Measurements from ENCODE around the gene NSFL1C. TPM values are rescaled to one million over a fixed set of nuclear protein-coding genes. Genes with fewer than 3 reads are reported as not detected.

Gene NSFL1C
- polyA plus RNA-seq (2013), result 68.1 TPM

GRCh38 chr20:1466211-1467081 is at the start of gene NSFL1C:
Gene NSFL1C (minus strand): TSS chr20:1466849. CDS start chr20:1466824, 25 bp downstream.
- Histone ChIP-seq H3K4me1 (ENCODE audit: control extremely low read depth in 1 of 4, control insufficient read depth in 4 of 4, insufficient read depth in 4 of 4, low read length in 3 of 4) (peaks cover 13 to 54% (median 39%) of the 10 kb centered on the region in 4 experiments), H3K4me3 (ENCODE audit: control insufficient read depth in 1 of 7, extremely low read depth in 1 of 7, insufficient read depth in 4 of 7, low read depth in 2 of 7, low read length in 6 of 7) (peak within 1 kb of the TSS; percentile 84 to 91 (median 89)), H3K36me3 (ENCODE audit: control insufficient read depth in 4 of 4, insufficient read depth in 4 of 4, low read length in 3 of 4) (peaks cover 8 to 34% (median 24%) of the 10 kb centered on the region in 4 experiments), H3K27ac (ENCODE audit: insufficient read depth in 1 of 2, low read depth in 1 of 2, low read length in 2 of 2, poor library complexity in 1 of 2, severe bottlenecking in 2 of 2) (peak within 1 kb of the TSS; percentile 99 to 100), H3K27me3 (replicated peaks in 2 of 5; ENCODE audit: control insufficient read depth in 4 of 5, insufficient read depth in 5 of 5, low read length in 4 of 5) (no peaks in the 10 kb centered on the region), H3K9me3 (ENCODE audit: control extremely low read depth in 1 of 5, control insufficient read depth in 4 of 5, insufficient read depth in 2 of 5, low read depth in 1 of 5, low read length in 4 of 5) (peaks cover 0 to 10% (median 4%) of the 10 kb centered on the region in 5 experiments)
- peak; percentile 96 to 98 (median 97) for DNase-seq
- WGBS (ENCODE audit: insufficient coverage), result 0% methylated on average over 89 of the region's 104 CpGs
- ChIA-PET POLR2A (interaction anchor here (0.6 to 1.6 kb wide), 7 partner anchors 25 to 269 kb away, joined by 3 to 11 read pairs (median 3); partner anchors contain the start of gene SIRPB2), CTCF (interaction anchor here (0.7 to 4.0 kb wide), 16 partner anchors 11 to 71 kb away, joined by 3 to 34 read pairs (median 6); partner anchors contain the start of gene SIRPB2)

DNA sequence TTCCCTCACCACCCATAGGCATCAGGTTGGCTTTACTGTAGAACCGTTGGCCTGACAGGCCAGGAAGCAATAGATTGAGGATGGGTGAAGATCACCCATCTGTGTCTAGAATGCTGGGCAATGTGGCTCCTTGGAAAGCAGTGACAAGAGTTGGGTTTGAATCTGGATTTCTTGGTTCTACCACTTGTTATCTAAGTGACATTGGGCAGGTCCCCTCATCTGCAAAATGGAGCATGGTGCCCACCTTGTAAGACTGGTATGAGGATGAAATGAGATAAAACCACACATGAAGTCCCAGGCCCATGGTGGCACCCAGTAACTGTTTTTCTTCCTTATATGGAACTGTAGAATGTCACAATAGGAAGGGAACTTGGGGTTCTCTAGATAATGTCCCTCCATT is 47.2 kb upstream of the NSFL1C start:
- Histone ChIP-seq H3K36me3 (ENCODE audit: control insufficient read depth in 4 of 4, insufficient read depth in 4 of 4, low read length in 3 of 4) (no peaks in the 10 kb centered on the region), H3K9me3 (ENCODE audit: control extremely low read depth in 1 of 5, control insufficient read depth in 4 of 5, insufficient read depth in 2 of 5, low read depth in 1 of 5, low read length in 4 of 5) (peaks cover 0 to 9% (median 2%) of the 10 kb centered on the region in 5 experiments), H3K27ac (ENCODE audit: insufficient read depth in 1 of 2, low read depth in 1 of 2, low read length in 2 of 2, poor library complexity in 1 of 2, severe bottlenecking in 2 of 2) (no peak overlapping the region), H3K27me3 (replicated peaks in 2 of 5; ENCODE audit: control insufficient read depth in 4 of 5, insufficient read depth in 5 of 5, low read length in 4 of 5) (no peaks in the 10 kb centered on the region), H3K4me1 (ENCODE audit: control extremely low read depth in 1 of 4, control insufficient read depth in 4 of 4, insufficient read depth in 4 of 4, low read length in 3 of 4) (peaks cover 0 to 8% (median 1%) of the 10 kb centered on the region in 4 experiments), H3K4me3 (ENCODE audit: control insufficient read depth in 1 of 7, extremely low read depth in 1 of 7, insufficient read depth in 4 of 7, low read depth in 2 of 7, low read length in 6 of 7) (no peak overlapping the region)
- no peak for DNase-seq
- no CpG with 5 or more reads among the region's 1 CpG for WGBS (ENCODE audit: insufficient coverage)
- CTCF ChIA-PET, result no interaction called here
- POLR2A ChIA-PET, result no interaction called here

GRCh38 chr20:1509237-1509636 is 42.6 kb upstream of the NSFL1C start:
- Histone ChIP-seq H3K27ac (ENCODE audit: insufficient read depth in 1 of 2, low read depth in 1 of 2, low read length in 2 of 2, poor library complexity in 1 of 2, severe bottlenecking in 2 of 2) (no peak overlapping the region), H3K27me3 (replicated peaks in 2 of 5; ENCODE audit: control insufficient read depth in 4 of 5, insufficient read depth in 5 of 5, low read length in 4 of 5) (no peaks in the 10 kb centered on the region), H3K4me3 (ENCODE audit: control insufficient read depth in 1 of 7, extremely low read depth in 1 of 7, insufficient read depth in 4 of 7, low read depth in 2 of 7, low read length in 6 of 7) (no peak overlapping the region), H3K4me1 (ENCODE audit: control extremely low read depth in 1 of 4, control insufficient read depth in 4 of 4, insufficient read depth in 4 of 4, low read length in 3 of 4) (peaks cover 0 to 5% (median 1%) of the 10 kb centered on the region in 4 experiments), H3K36me3 (ENCODE audit: control insufficient read depth in 4 of 4, insufficient read depth in 4 of 4, low read length in 3 of 4) (no peaks in the 10 kb centered on the region), H3K9me3 (ENCODE audit: control extremely low read depth in 1 of 5, control insufficient read depth in 4 of 5, insufficient read depth in 2 of 5, low read depth in 1 of 5, low read length in 4 of 5) (peaks cover 0 to 9% (median 2%) of the 10 kb centered on the region in 5 experiments)
- ChIA-PET POLR2A (interaction anchor here (1.0 kb wide), 1 partner anchor 13 kb away, joined by 4 read pairs; no protein-coding TSS in a partner anchor), CTCF (interaction anchor here (0.6 to 8.1 kb wide), 22 partner anchors 9 to 293 kb away, joined by 3 to 115 read pairs (median 6); partner anchors contain the start of gene SIRPB2)
- DNase-seq, result peak; percentile 56 to 80 (median 79)
- WGBS (ENCODE audit: insufficient coverage), result 4% methylated on average over 5 of the region's 9 CpGs

GRCh38 chr20:1508574-1508973 is 41.9 kb upstream of the NSFL1C start:
- DNase-seq, result no peak
- H3K27ac ChIP-seq (ENCODE audit: insufficient read depth in 1 of 2, low read depth in 1 of 2, low read length in 2 of 2, poor library complexity in 1 of 2, severe bottlenecking in 2 of 2), result no peak overlapping the region
- POLR2A ChIA-PET, result no interaction called here

DNA sequence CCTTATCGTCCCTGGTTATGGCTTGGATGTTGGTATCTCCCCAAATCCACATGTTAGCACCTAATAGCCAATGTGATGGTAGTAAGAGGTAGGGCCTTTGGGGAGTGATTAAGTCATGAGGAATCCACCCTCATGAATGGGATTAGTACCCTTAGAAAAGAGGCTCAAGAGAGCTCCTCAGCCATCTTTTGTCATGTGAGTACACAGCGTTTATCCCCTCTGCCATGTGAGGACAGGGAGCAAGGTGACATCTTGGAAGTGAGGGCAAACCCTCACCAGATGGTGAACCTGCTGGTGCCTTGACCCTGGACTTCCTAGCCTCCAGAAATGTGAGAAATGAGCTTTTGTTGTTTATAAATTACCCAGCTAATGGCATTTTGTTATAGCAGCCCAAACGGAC is 40.6 kb upstream of the NSFL1C start:
- peaks cover 0 to 7% (median 1%) of the 10 kb centered on the region in 4 experiments for H3K4me1 ChIP-seq (ENCODE audit: control extremely low read depth in 1 of 4, control insufficient read depth in 4 of 4, insufficient read depth in 4 of 4, low read length in 3 of 4)
- no peak overlapping the region for H3K27ac ChIP-seq (ENCODE audit: insufficient read depth in 1 of 2, low read depth in 1 of 2, low read length in 2 of 2, poor library complexity in 1 of 2, severe bottlenecking in 2 of 2)
- CTCF ChIA-PET, result interaction anchor here (0.7 to 8.1 kb wide), 11 partner anchors 15 to 269 kb away, joined by 3 to 115 read pairs (median 3); partner anchors contain the start of genes NSFL1C and SIRPB2
- peaks cover 0 to 6% (median 0%) of the 10 kb centered on the region in 5 experiments for H3K9me3 ChIP-seq (ENCODE audit: control extremely low read depth in 1 of 5, control insufficient read depth in 4 of 5, insufficient read depth in 2 of 5, low read depth in 1 of 5, low read length in 4 of 5)
- no peaks in the 10 kb centered on the region for H3K36me3 ChIP-seq (ENCODE audit: control insufficient read depth in 4 of 4, insufficient read depth in 4 of 4, low read length in 3 of 4)
- no peak overlapping the region for H3K4me3 ChIP-seq (ENCODE audit: control insufficient read depth in 1 of 7, extremely low read depth in 1 of 7, insufficient read depth in 4 of 7, low read depth in 2 of 7, low read length in 6 of 7)
- WGBS (ENCODE audit: insufficient coverage), result 100% methylated on average over 2 of the region's 3 CpGs
- POLR2A ChIA-PET, result interaction anchor here (0.7 kb wide), 1 partner anchor 571 kb away, joined by 3 read pairs; no protein-coding TSS in a partner anchor
- DNase-seq, result no peak
- no peaks in the 10 kb centered on the region for H3K27me3 ChIP-seq (replicated peaks in 2 of 5; ENCODE audit: control insufficient read depth in 4 of 5, insufficient read depth in 5 of 5, low read length in 4 of 5)

More at GRCh38 chr20:1508574-1508973, 41.9 kb upstream of the NSFL1C start:
- Histone ChIP-seq H3K36me3 (ENCODE audit: control insufficient read depth in 4 of 4, insufficient read depth in 4 of 4, low read length in 3 of 4) (no peaks in the 10 kb centered on the region), H3K4me3 (ENCODE audit: control insufficient read depth in 1 of 7, extremely low read depth in 1 of 7, insufficient read depth in 4 of 7, low read depth in 2 of 7, low read length in 6 of 7) (no peak overlapping the region), H3K4me1 (ENCODE audit: control extremely low read depth in 1 of 4, control insufficient read depth in 4 of 4, insufficient read depth in 4 of 4, low read length in 3 of 4) (peaks cover 0 to 5% (median 1%) of the 10 kb centered on the region in 4 experiments), H3K9me3 (ENCODE audit: control extremely low read depth in 1 of 5, control insufficient read depth in 4 of 5, insufficient read depth in 2 of 5, low read depth in 1 of 5, low read length in 4 of 5) (peaks cover 0 to 9% (median 2%) of the 10 kb centered on the region in 5 experiments), H3K27me3 (replicated peaks in 2 of 5; ENCODE audit: control insufficient read depth in 4 of 5, insufficient read depth in 5 of 5, low read length in 4 of 5) (no peaks in the 10 kb centered on the region)
- CTCF ChIA-PET, result interaction anchor here (0.6 to 8.1 kb wide), 23 partner anchors 8 to 294 kb away, joined by 3 to 115 read pairs (median 5); partner anchors contain the start of gene SIRPB2

GRCh38 chr20:1505871-1506270 is 39.2 kb upstream of the NSFL1C start:
- H3K27ac ChIP-seq (ENCODE audit: insufficient read depth in 1 of 2, low read depth in 1 of 2, low read length in 2 of 2, poor library complexity in 1 of 2, severe bottlenecking in 2 of 2), result no peak overlapping the region
- H3K4me3 ChIP-seq (ENCODE audit: control insufficient read depth in 1 of 7, extremely low read depth in 1 of 7, insufficient read depth in 4 of 7, low read depth in 2 of 7, low read length in 6 of 7), result no peak overlapping the region
- H3K36me3 ChIP-seq (ENCODE audit: control insufficient read depth in 4 of 4, insufficient read depth in 4 of 4, low read length in 3 of 4), result no peaks in the 10 kb centered on the region
- peaks cover 0 to 9% (median 2%) of the 10 kb centered on the region in 4 experiments for H3K4me1 ChIP-seq (ENCODE audit: control extremely low read depth in 1 of 4, control insufficient read depth in 4 of 4, insufficient read depth in 4 of 4, low read length in 3 of 4)
- no CpG with 5 or more reads among the region's 1 CpG for WGBS (ENCODE audit: insufficient coverage)
- CTCF ChIA-PET, result interaction anchor here (1.1 to 8.1 kb wide), 8 partner anchors 13 to 295 kb away, joined by 3 to 115 read pairs (median 8); partner anchors contain the start of gene SIRPB2
- no peak for DNase-seq
- POLR2A ChIA-PET, result no interaction called here
- peaks cover 0 to 11% (median 0%) of the 10 kb centered on the region in 5 experiments for H3K9me3 ChIP-seq (ENCODE audit: control extremely low read depth in 1 of 5, control insufficient read depth in 4 of 5, insufficient read depth in 2 of 5, low read depth in 1 of 5, low read length in 4 of 5)
- no peaks in the 10 kb centered on the region for H3K27me3 ChIP-seq (replicated peaks in 2 of 5; ENCODE audit: control insufficient read depth in 4 of 5, insufficient read depth in 5 of 5, low read length in 4 of 5)
